Right lobe of liver (tissue), 6 donors: ENCODE results near the gene MTMR12. TPM values are rescaled to one million over a fixed set of nuclear protein-coding genes. Genes with fewer than 3 reads are reported as not detected.
"Not testable (repeated sequence)": the region's sequence is repeated elsewhere in the genome, so short reads cannot be mapped to it uniquely, and the experiment has no call there.

Experiments
- ATAC-seq, 4 donors: fragments of 200-7000 bp; cut with Tn5 transposase; one replicate each; pipeline ENCODE4 v1.9.1; 2020; ENCODE audit warnings: mild to moderate bottlenecking in 4 of 4, moderate library complexity in 4 of 4
- DNase-seq, 3 donors: peaks; one replicate each; pipeline ENCODE4 v3.0.0-alpha.2; 2020
- H3K27ac ChIP-seq, 3 donors: fragments of 200-600 bp; one replicate each; pipeline ENCODE4 v1.8.0; 2022
- H3K27me3 ChIP-seq, 2 donors: fragments of 200-600 bp; one replicate each; pipeline ENCODE4 v1.8.0; 2022
- H3K36me3 ChIP-seq, 4 donors: fragments of 200-600 bp; sonication (generic) in 1 of 4; one replicate each; pipeline versions ENCODE4 v1.5.1 to v1.8.0; 2017 to 2022; ENCODE audit warnings: control low read depth in 1 of 4
- H3K4me1 ChIP-seq, 4 donors: fragments of 200-600 bp; sonication (generic) in 1 of 4; one replicate each; pipeline versions ENCODE4 v1.5.1 to v1.8.0; 2017 to 2022; ENCODE audit warnings: control low read depth in 1 of 4
- H3K4me3 ChIP-seq, 3 donors: fragments of 200-600 bp; one replicate each; pipeline ENCODE4 v1.8.0; 2022
- H3K9me3 ChIP-seq, 4 donors: fragments of 200-600 bp; sonication (generic) in 1 of 4; one replicate each; pipeline versions ENCODE4 v1.5.1 to v1.8.0; 2017 to 2022; ENCODE audit warnings: control low read depth in 1 of 4
- CTCF ChIP-seq, 4 donors: fragments of 200-600 bp in 3 of 4; fragments of 450-650 bp in 1 of 4; IDR thresholded peaks; one replicate each; pipeline versions ENCODE4 v1.5.1 to v1.8.0; 2016 to 2022; ENCODE audit warnings: antibody characterized with exemption in 4 of 4, mild to moderate bottlenecking in 2 of 4
- POLR2A ChIP-seq: fragments of 450-650 bp; IDR thresholded peaks from one replicate; pipeline ENCODE4 v1.6.1; 2017; ENCODE audit warnings: antibody characterized with exemption, mild to moderate bottlenecking
- WGBS: methylation state at CpG from one replicate; pipeline ENCODE4 v1.1.6; 2018; ENCODE audit warnings: low coverage, low lambda C conversion rate; ENCODE audit not compliant: insufficient coverage; ENCODE audit errors: missing lambda C conversion rate; 5-methylcytosine and 5-hydroxymethylcytosine counted together
- intact Hi-C, 2 donors: fragments of 100-400 bp; cut with DNase I; formaldehyde crosslinking; loops; one replicate each; pipeline versions ENCODE4 v1.11.2 to v1.14.1; 2022
- total RNA-seq, 6 experiments: library from RNA; depleted of rRNA in 2 of 6; stranded (reverse); fragments of >200 nt in 2 of 6; fragmentation: NEBNext Ultra II Directional in 3 of 6; extraction: Animal tissue kit (Norgen Biotek cat#: 25700) in 3 of 6; gene quantifications; one replicate each; pipeline versions ENCODE4 v1.1.0 to v1.2.4, GENCODE V29; 2016 to 2023
- donor health status: DM: no; HTN: yes; CAD: no.
- donor health status: DM: no; HTN: no; CAD: no.
- donor health status: DM: no; HTN: no; CAD: no.
- donor health status: DM: no; HTN: yes; CAD: no.
- donor health status: DM: no; HTN: yes; CAD: no.

The MTMR12 gene
- total RNA-seq, 6 experiments from 2014 or later = 14.9 to 22.9 (median 16.3) TPM

GRCh38 chr5:32325062-32325461 lies 12.3 kb upstream of the MTMR12 start:
- intact Hi-C loops = loop anchor here (10.0 kb wide), 1 partner anchor 90 kb away; no protein-coding TSS in a partner anchor
- H3K36me3 ChIP-seq = no peaks in the 10 kb centered on the region
- no peaks in the 10 kb centered on the region for H3K27me3 ChIP-seq
- ATAC-seq = no peak
- H3K4me3 ChIP-seq = no peak overlapping the region
- whole genome bisulfite sequencing = 62% methylated on average over 3 of the region's 3 CpGs
- H3K27ac ChIP-seq = no peak overlapping the region
- H3K9me3 ChIP-seq = no peaks in the 10 kb centered on the region
- no peak for TF ChIP-seq CTCF (IDR thresholded peaks at IDR 0.05)
- no peak for TF ChIP-seq POLR2A
- DNase-seq = no peak
- H3K4me1 ChIP-seq = peaks cover 0 to 10% (median 5%) of the 10 kb centered on the region in 4 donors

GRCh38 chr5:32323741-32324140 lies 11.0 kb upstream of the MTMR12 start:
- WGBS = 69% methylated on average over 2 of the region's 8 CpGs
- no peak overlapping the region for H3K27ac ChIP-seq
- intact Hi-C loops = loop anchor here (10.0 kb wide), 1 partner anchor 89 kb away; no protein-coding TSS in a partner anchor
- H3K27me3 ChIP-seq = no peaks in the 10 kb centered on the region
- ATAC-seq = no peak
- H3K36me3 ChIP-seq = no peaks in the 10 kb centered on the region
- H3K9me3 ChIP-seq = no peaks in the 10 kb centered on the region
- H3K4me3 ChIP-seq = no peak overlapping the region
- no peak for TF ChIP-seq CTCF (IDR thresholded peaks at IDR 0.05)
- no peak for TF ChIP-seq POLR2A
- H3K4me1 ChIP-seq = no peaks in the 10 kb centered on the region
- no peak for DNase-seq

- Histone ChIP-seq H3K4me3 (no peak overlapping the region), H3K27ac (no peak overlapping the region), H3K4me1 (no peaks in the 10 kb centered on the region), H3K36me3 (no peaks in the 10 kb centered on the region), H3K27me3 (no peaks in the 10 kb centered on the region), H3K9me3 (no peaks in the 10 kb centered on the region)
- WGBS = 92% methylated on average over 2 of the region's 12 CpGs
- no peak for DNase-seq
- TF ChIP-seq CTCF (IDR thresholded peaks at IDR 0.05) (no peak), POLR2A (no peak)
- intact Hi-C loops = loop anchor here (10.0 kb wide), 1 partner anchor 88 kb away; no protein-coding TSS in a partner anchor
- ATAC-seq = no peak
Measured at GRCh38 chr5:32322882-32323281, 10.1 kb upstream of the MTMR12 start.

- H3K9me3 ChIP-seq, H3K4me1 ChIP-seq, DNase-seq, ATAC-seq, H3K27ac ChIP-seq, H3K36me3 ChIP-seq, H3K27me3 ChIP-seq, H3K4me3 ChIP-seq: not testable (repeated sequence)
- 85% methylated on average over 2 of the region's 2 CpGs for WGBS
- intact Hi-C loops = loop anchor here (10.0 kb wide), 1 partner anchor 87 kb away; no protein-coding TSS in a partner anchor
Measured at GRCh38 chr5:32321787-32322186, 9.0 kb upstream of the MTMR12 start.

- intact Hi-C loops = loop anchor here (10.0 kb wide), 1 partner anchor 86 kb away; no protein-coding TSS in a partner anchor
Measured at GRCh38 chr5:32320576-32320975, 7.8 kb upstream of the MTMR12 start.

More at GRCh38 chr5:32320576-32320975, 7.8 kb upstream of the MTMR12 start:
- Histone ChIP-seq H3K27me3 (no peaks in the 10 kb centered on the region), H3K9me3 (no peaks in the 10 kb centered on the region), H3K4me3 (no peak overlapping the region), H3K36me3 (no peaks in the 10 kb centered on the region), H3K4me1 (peaks cover 0 to 2% (median 0%) of the 10 kb centered on the region in 4 donors), H3K27ac (no peak overlapping the region)
- whole genome bisulfite sequencing = no CpG with 5 or more reads among the region's 10 CpGs
- TF ChIP-seq CTCF (IDR thresholded peaks at IDR 0.05) (no peak), POLR2A (no peak)
- DNase-seq (no peak), ATAC-seq (peak in 1 of 4 donors; percentile 25)
